ENCODE results near the gene DNER. TPM values are rescaled to one million over a fixed set of nuclear protein-coding genes. Genes with fewer than 3 reads are reported as not detected.

DNER gene
- total RNA-seq, 1 experiment from 2014 or later, result 8.4 TPM

GRCh38 chr2:229658004-229658403 lies 56.4 kb downstream of the DNER start:
- Histone ChIP-seq H3K4me1 (ENCODE audit: insufficient read depth, low read length, poor library complexity, severe bottlenecking) (no peaks in the 10 kb centered on the region), H3K27ac (ENCODE audit: low read depth, low read length, poor library complexity, severe bottlenecking) (no peak overlapping the region), H3K36me3 (ENCODE audit: insufficient read depth, low read length, poor library complexity, severe bottlenecking) (no peaks in the 10 kb centered on the region), H3K9me3 (ENCODE audit: low read depth, low read length, poor library complexity, severe bottlenecking) (no peaks in the 10 kb centered on the region), H3K27me3 (replicated peaks; ENCODE audit: insufficient read depth, low read depth, low read length, poor library complexity) (no peaks in the 10 kb centered on the region), H3K4me3 (ENCODE audit: low read depth, low read length, poor library complexity, severe bottlenecking) (no peak overlapping the region)
- ChIA-PET POLR2A (ENCODE audit: low non-redundant PET) (no interaction called here), CTCF (no interaction called here)
- no peak for TF ChIP-seq CTCF (conservative IDR thresholded peaks at IDR 0.05; ENCODE audit: low read depth, low read length)
- no peak for TF ChIP-seq EZH2 (IDR thresholded peaks at IDR 0.05; ENCODE audit: borderline replicate concordance, low read depth, low read length, poor library complexity, severe bottlenecking)
- no peak for DNase-seq (ENCODE audit: low spot score)
- intact Hi-C loops (cut with micrococcal nuclease; ENCODE audit: unreplicated experiment), result no loop called here
- BruUV-seq (replicated peaks), result no TSS peak

GRCh38 chr2:229654437-229654836 lies 59.9 kb downstream of the DNER start:
- Histone ChIP-seq H3K27ac (ENCODE audit: low read depth, low read length, poor library complexity, severe bottlenecking) (no peak overlapping the region), H3K9me3 (ENCODE audit: low read depth, low read length, poor library complexity, severe bottlenecking) (no peaks in the 10 kb centered on the region), H3K27me3 (replicated peaks; ENCODE audit: insufficient read depth, low read depth, low read length, poor library complexity) (no peaks in the 10 kb centered on the region), H3K4me1 (ENCODE audit: insufficient read depth, low read length, poor library complexity, severe bottlenecking) (no peaks in the 10 kb centered on the region), H3K4me3 (ENCODE audit: low read depth, low read length, poor library complexity, severe bottlenecking) (no peak overlapping the region), H3K36me3 (ENCODE audit: insufficient read depth, low read length, poor library complexity, severe bottlenecking) (no peaks in the 10 kb centered on the region)
- ChIA-PET CTCF (no interaction called here), POLR2A (ENCODE audit: low non-redundant PET) (no interaction called here)
- intact Hi-C loops (cut with micrococcal nuclease; ENCODE audit: unreplicated experiment), result no loop called here
- TF ChIP-seq EZH2 (IDR thresholded peaks at IDR 0.05; ENCODE audit: borderline replicate concordance, low read depth, low read length, poor library complexity, severe bottlenecking), result no peak
- no peak for TF ChIP-seq CTCF (conservative IDR thresholded peaks at IDR 0.05; ENCODE audit: low read depth, low read length)
- no peak for DNase-seq (ENCODE audit: low spot score)
- BruUV-seq (replicated peaks), result no TSS peak

- H3K27me3 ChIP-seq (replicated peaks; ENCODE audit: insufficient read depth, low read depth, low read length, poor library complexity), result no peaks in the 10 kb centered on the region
- no peaks in the 10 kb centered on the region for H3K9me3 ChIP-seq (ENCODE audit: low read depth, low read length, poor library complexity, severe bottlenecking)
- TF ChIP-seq EZH2 (IDR thresholded peaks at IDR 0.05; ENCODE audit: borderline replicate concordance, low read depth, low read length, poor library complexity, severe bottlenecking) (no peak), CTCF (conservative IDR thresholded peaks at IDR 0.05; ENCODE audit: low read depth, low read length) (no peak)
- no peak for DNase-seq (ENCODE audit: low spot score)
- no peak overlapping the region for H3K27ac ChIP-seq (ENCODE audit: low read depth, low read length, poor library complexity, severe bottlenecking)
- H3K4me3 ChIP-seq (ENCODE audit: low read depth, low read length, poor library complexity, severe bottlenecking), result no peak overlapping the region
- BruUV-seq (replicated peaks), result no TSS peak
- H3K4me1 ChIP-seq (ENCODE audit: insufficient read depth, low read length, poor library complexity, severe bottlenecking), result no peaks in the 10 kb centered on the region
- intact Hi-C loops (cut with micrococcal nuclease; ENCODE audit: unreplicated experiment), result no loop called here
- CTCF ChIA-PET, result no interaction called here
- no peaks in the 10 kb centered on the region for H3K36me3 ChIP-seq (ENCODE audit: insufficient read depth, low read length, poor library complexity, severe bottlenecking)
- POLR2A ChIA-PET (ENCODE audit: low non-redundant PET), result no interaction called here
These were observed 60.8 kb downstream of the DNER start for GRCh38 chr2:229653531-229653930.
